ENCODE results near the gene HMGCR.

HMGCR gene

DNA sequence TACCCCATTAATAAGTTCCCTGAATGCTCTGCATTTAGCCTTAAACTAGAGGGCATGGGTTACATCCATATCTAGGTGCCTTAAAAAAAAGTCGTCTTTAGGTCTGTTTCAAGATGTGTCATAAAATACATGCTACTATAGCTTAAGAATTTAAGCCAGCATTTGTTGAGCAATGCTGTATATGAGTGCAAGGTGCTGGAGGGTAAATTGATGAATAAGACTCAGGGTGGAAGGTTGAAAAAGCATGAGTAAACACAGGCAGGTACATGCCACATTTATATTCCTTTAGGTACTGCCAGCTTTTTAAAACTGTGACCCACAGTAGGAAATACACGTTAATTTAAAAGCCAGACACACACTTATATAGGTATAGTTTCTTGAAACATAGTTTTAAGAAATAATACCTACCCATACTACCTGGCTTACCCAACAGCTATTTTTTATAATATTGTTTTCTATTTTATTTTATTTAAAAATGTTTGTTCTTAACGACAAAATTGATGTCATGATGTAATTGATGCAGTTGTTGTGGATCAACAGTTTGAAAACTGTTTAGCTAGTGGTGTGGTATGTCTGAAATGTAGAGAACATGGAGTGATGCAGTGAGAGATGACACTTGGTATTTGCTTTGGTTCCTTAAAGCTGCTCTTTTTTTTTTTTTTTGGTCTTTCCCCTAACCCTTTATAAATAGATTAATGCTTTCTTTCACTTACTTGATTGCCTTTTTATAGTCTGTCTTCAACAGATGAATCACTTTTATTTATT lies 3.9 kb downstream of the HMGCR start:
- DNase-seq (ENCODE audit: low spot score): peak; percentile 41

GRCh38 chr5:75341934-75342333 lies 4.9 kb downstream of the HMGCR start:
- no peak for DNase-seq (ENCODE audit: low spot score)

DNA sequence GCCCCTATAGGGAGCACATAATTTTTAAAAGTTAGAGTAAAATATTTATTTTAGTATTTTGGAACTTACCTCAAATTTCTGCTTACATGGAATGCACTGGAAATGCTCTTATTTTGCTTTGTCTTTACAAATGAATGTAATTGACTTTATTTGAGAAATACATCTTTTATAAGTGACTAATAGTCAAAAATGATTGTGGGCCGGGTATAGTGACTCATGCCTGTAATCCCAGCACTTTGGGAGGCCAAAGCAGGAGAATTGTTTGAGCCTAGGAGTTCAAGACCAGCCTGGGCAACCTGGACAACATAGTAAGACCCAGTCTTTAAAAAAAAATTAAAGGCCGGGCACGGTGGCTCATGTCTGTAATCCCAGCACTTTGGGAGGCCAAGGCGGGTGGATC lies 5.8 kb downstream of the HMGCR start:
- DNase-seq (ENCODE audit: low spot score): no peak

GRCh38 chr5:75348241-75348640 lies 11.2 kb downstream of the HMGCR start:
- peak; percentile 72 for DNase-seq (ENCODE audit: low spot score)

DNA sequence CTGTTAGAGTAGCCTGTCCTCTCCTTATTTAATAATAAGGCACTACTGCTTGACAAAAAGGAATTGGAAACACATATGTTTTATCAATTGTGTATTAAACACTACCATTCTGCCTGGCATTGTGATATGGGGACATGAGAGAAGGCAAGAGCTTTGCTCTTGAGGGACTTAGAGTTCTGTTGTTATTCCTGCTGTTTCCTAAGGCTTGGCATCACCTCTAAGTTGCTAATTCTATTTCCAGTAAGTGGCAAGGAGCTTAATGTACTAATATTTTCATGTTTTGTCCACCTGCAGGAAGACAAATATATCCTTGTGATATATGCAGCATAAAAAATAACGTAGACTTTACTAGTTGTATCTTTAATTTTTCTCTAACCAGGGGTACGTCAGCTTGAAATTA lies 12.6 kb downstream of the HMGCR start:
- DNase-seq (ENCODE audit: low spot score): no peak

DNA sequence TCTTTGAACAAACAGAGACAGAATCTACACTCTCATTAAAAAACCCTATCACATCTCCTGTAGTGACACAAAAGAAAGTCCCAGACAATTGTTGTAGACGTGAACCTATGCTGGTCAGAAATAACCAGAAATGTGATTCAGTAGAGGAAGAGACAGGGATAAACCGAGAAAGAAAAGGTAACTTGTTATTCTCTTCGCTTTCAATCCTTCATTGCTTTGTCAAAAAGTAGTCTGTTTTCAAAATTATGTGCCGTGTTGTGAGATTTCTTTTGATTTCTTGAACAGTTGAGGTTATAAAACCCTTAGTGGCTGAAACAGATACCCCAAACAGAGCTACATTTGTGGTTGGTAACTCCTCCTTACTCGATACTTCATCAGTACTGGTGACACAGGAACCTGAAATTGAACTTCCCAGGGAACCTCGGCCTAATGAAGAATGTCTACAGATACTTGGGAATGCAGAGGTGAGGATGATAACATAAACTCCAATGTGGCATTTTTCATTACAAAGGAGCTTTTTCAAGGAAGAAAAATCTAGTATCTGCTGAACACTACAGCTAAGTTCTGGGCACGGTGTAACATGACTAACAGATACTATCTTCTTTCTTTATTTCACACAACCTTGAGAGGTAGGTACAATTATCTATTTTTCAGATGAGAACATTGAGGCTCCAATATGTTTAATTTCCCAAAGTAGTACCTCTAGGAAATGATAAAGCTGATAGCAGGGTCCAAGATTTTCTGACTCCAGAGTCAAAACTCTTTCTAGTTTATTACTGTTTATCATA lies 14.3 kb downstream of the HMGCR start:
- no peak for DNase-seq (ENCODE audit: low spot score)

GRCh38 chr5:75355236-75355635 lies 18.2 kb downstream of the HMGCR start:
- no peak for DNase-seq (ENCODE audit: low spot score)

DNA sequence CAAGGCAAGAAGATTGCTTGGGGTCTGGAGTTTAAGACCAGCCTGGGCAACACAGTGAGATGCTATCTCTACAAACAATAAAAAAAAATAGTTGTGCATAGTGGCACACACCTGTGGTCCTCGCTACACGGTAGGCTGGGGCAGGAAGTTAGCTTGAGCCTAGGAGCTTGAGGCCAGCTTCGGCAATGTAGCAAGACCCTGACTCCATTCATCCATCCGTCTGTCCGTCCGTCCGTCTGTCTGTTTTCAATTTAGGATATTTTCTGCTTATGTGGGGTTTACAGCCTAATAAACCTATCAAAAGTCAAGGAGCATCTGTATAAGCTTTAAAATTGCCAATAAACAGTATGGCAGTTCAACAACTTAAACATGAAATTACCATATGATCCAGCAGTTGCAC lies 19.7 kb downstream of the HMGCR start:
- no peak for DNase-seq (ENCODE audit: low spot score)

- no peak for DNase-seq (ENCODE audit: low spot score)
Observed at GRCh38 chr5:75358117-75358516, 21.1 kb downstream of the HMGCR start.

GRCh38 chr5:75361310-75361709 lies 24.3 kb downstream of the HMGCR start:
- DNase-seq (ENCODE audit: low spot score): no peak

GRCh38 chr5:75362474-75362975 lies 25.5 kb downstream of the HMGCR start:
- DNase-seq (ENCODE audit: low spot score): no peak

GRCh38 chr5:75363111-75363510 lies 26.1 kb downstream of the HMGCR start:
- no peak for DNase-seq (ENCODE audit: low spot score)

GRCh38 chr5:75363726-75364495 lies 26.9 kb downstream of the HMGCR start:
- DNase-seq (ENCODE audit: low spot score): peak; percentile 39

- DNase-seq (ENCODE audit: low spot score): no peak
Observed at GRCh38 chr5:75364571-75365280, 27.7 kb downstream of the HMGCR start.

DNA sequence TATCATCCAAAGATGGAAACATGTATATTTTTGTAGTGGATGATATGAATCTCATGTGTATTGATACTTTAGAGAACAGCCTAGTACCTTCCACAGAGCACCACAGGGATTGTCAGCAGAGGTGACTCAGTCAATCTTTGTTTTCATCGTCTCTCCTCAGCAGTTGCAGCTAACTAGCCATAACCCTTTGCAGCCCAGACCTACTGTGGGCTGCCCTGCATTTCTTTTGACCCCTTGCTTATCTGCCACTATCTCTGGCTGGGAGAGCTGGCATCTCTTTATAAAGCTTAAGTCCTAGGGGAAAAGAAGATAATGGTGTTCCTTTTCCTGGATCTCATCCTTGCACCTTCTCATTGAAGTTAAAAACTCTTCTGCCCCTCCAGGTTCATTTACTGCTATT lies 28.7 kb downstream of the HMGCR start:
- peak; percentile 17 for DNase-seq (ENCODE audit: low spot score)

DNA sequence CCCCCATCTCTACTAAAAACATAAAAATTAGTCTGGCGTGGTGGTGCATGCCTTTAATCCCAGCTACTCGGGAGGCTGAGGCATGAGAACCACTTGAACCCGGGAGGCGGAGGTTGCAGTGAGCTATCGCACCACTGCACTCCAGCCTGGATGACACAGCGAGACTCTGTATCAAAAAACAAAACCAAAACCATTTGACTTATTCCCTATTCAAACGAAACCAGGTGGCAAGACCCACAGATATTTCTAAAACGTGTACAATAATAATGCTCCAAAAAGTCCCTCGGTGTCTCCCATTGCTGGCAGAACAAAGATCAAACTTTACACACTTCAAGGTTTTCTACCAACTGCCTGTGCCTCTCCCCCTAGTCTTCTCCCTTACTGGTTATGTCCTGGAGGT lies 29.8 kb downstream of the HMGCR start:
- DNase-seq (ENCODE audit: low spot score): no peak

GRCh38 chr5:75367401-75367800 lies 30.4 kb downstream of the HMGCR start:
- DNase-seq (ENCODE audit: low spot score): peak; percentile 17

- DNase-seq (ENCODE audit: low spot score): peak; percentile 9
Observed at GRCh38 chr5:75368391-75368790, 31.4 kb downstream of the HMGCR start.

- no peak for DNase-seq (ENCODE audit: low spot score)
Observed at GRCh38 chr5:75373862-75374261, 36.8 kb downstream of the HMGCR start.

- DNase-seq (ENCODE audit: low spot score): no peak
Observed at GRCh38 chr5:75374394-75374814, 37.4 kb downstream of the HMGCR start.

DNA sequence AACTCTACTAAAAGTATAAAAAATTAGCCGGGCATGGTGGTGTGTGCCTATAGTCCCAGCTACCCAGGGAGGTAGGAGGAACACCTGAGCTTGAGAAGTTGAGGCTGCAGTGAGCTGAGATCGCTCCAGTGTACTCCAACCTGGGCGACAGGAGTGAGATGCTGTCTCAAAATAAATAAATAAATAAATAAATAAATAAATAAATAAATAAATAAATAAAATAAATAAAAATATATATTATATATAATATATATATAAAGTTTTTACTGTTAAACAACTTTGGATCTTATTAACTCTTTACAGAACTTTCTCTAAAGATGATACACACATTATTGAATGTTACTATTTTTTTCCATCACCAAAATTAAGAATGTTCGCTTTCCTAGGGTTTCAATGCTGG lies 38.4 kb downstream of the HMGCR start:
- no peak for DNase-seq (ENCODE audit: low spot score)

- no peak for DNase-seq (ENCODE audit: low spot score)
Observed at GRCh38 chr5:75380099-75380498, 43.1 kb downstream of the HMGCR start.

All from kidney tubule cell (primary cell).